HepG2 (cell line): ENCODE data around the gene NAIF1. TPM values are rescaled to one million over a fixed set of nuclear protein-coding genes. Genes with fewer than 3 reads are reported as not detected.

Source experiments
- ATF7-NPFF ChIP-seq: sonication (generic); formaldehyde crosslinking; IDR thresholded peaks from 2 replicates; pipeline ENCODE4 v1.8.1; 2023; ENCODE audit warnings: mild to moderate bottlenecking, low read depth, missing genetic modification reagents, moderate library complexity
- CC2D1A ChIP-seq: sonication (generic); formaldehyde crosslinking; IDR thresholded peaks from 2 replicates; pipeline ENCODE4 v1.8.1; 2023; ENCODE audit warnings: mild to moderate bottlenecking, missing genetic modification reagents
- CENPX ChIP-seq: sonication (generic); formaldehyde crosslinking; IDR thresholded peaks from 2 replicates; pipeline ENCODE4 v1.9.0; 2021; ENCODE audit warnings: mild to moderate bottlenecking, missing genetic modification reagents, moderate library complexity
- HMGA1 ChIP-seq: sonication (generic); formaldehyde crosslinking; conservative IDR thresholded peaks from 2 replicates; pipeline ENCODE4 v1.4.0; 2020; ENCODE audit warnings: missing genetic modification reagents
- HOXA3 ChIP-seq: sonication (generic); formaldehyde crosslinking; IDR thresholded peaks from 2 replicates; pipeline ENCODE4 v1.5.0; 2020; ENCODE audit warnings: missing genetic modification reagents
- JARID2 ChIP-seq: sonication (generic); formaldehyde crosslinking; IDR thresholded peaks from 2 replicates; pipeline ENCODE4 v1.8.1; 2023; ENCODE audit warnings: missing genetic modification reagents, inconsistent platforms; ENCODE audit not compliant: insufficient replicate concordance
- NCOA5 ChIP-seq: sonication (generic); formaldehyde crosslinking; IDR thresholded peaks from 2 replicates; pipeline ENCODE4 v1.4.0; 2020; ENCODE audit warnings: missing genetic modification reagents
- SRSF1 ChIP-seq: fragments of 200-400 bp; formaldehyde crosslinking; optimal IDR thresholded peaks from 2 replicates; pipeline ENCODE3; 2017; ENCODE audit warnings: mild to moderate bottlenecking, low read depth, low read length, moderate library complexity
- TBX2 ChIP-seq: sonication (generic); formaldehyde crosslinking; IDR thresholded peaks from 2 replicates; pipeline ENCODE4 v1.5.0; 2020; ENCODE audit warnings: missing genetic modification reagents, mild to moderate bottlenecking, borderline replicate concordance
- TRIM24 ChIP-seq: sonication (generic); formaldehyde crosslinking; IDR thresholded peaks from 2 replicates; pipeline ENCODE4 v1.8.0; 2022; ENCODE audit warnings: mild to moderate bottlenecking, missing genetic modification reagents
- TSC22D2 ChIP-seq: sonication (generic); formaldehyde crosslinking; IDR thresholded peaks from 2 replicates; pipeline ENCODE4 v1.5.1; 2020; ENCODE audit warnings: missing genetic modification reagents, mild to moderate bottlenecking, borderline replicate concordance
- ZBTB1 ChIP-seq: sonication (generic); formaldehyde crosslinking; IDR thresholded peaks from 2 replicates; pipeline ENCODE4 v1.4.0; 2020; ENCODE audit warnings: missing genetic modification reagents, borderline replicate concordance
- ZBTB20 ChIP-seq: sonication (generic); formaldehyde crosslinking; IDR thresholded peaks from 2 replicates; pipeline ENCODE4 v1.8.1; 2023; ENCODE audit warnings: missing genetic modification reagents, low read depth, mild to moderate bottlenecking, borderline replicate concordance
- ZBTB7B ChIP-seq: sonication (generic); formaldehyde crosslinking; IDR thresholded peaks from 2 replicates; pipeline ENCODE4 v1.4.0; 2020; ENCODE audit warnings: missing genetic modification reagents
- ZNF333 ChIP-seq: sonication (generic); formaldehyde crosslinking; IDR thresholded peaks from 2 replicates; pipeline ENCODE4 v1.4.0; 2020; ENCODE audit warnings: mild to moderate bottlenecking, missing genetic modification reagents, borderline replicate concordance
- ZNF577 ChIP-seq: sonication (generic); formaldehyde crosslinking; IDR thresholded peaks from 2 replicates; pipeline ENCODE4 v1.4.0; 2020; ENCODE audit warnings: mild to moderate bottlenecking, low read depth, missing genetic modification reagents, borderline replicate concordance
- ZNF850 ChIP-seq: sonication (generic); formaldehyde crosslinking; conservative IDR thresholded peaks from 2 replicates; pipeline ENCODE4 v1.9.0; 2021; ENCODE audit warnings: mild to moderate bottlenecking, missing genetic modification reagents
- ZNF891 ChIP-seq: sonication (generic); formaldehyde crosslinking; IDR thresholded peaks from 2 replicates; pipeline ENCODE4 v1.5.0; 2020; ENCODE audit warnings: mild to moderate bottlenecking, missing genetic modification reagents
- ZSCAN22 ChIP-seq: sonication (generic); formaldehyde crosslinking; IDR thresholded peaks from 2 replicates; pipeline ENCODE4 v1.4.0; 2020; ENCODE audit warnings: mild to moderate bottlenecking, missing genetic modification reagents
- polyA plus RNA-seq, 8 experiments: library from polyadenylated mRNA; depleted of rRNA in 3 of 8; stranded (reverse) in 7 of 8; unstranded in 1 of 8; fragments of >200 nt; fragmentation: Illumina TruSeq in 4 of 8; extraction: Trizol in 4 of 8; gene quantifications; 2 replicates each; pipeline versions ENCODE4 v1.2.1 to v1.2.3, GENCODE V29; 2011 to 2016; ENCODE audit warnings: low read depth in 4 of 8, missing spikeins in 1 of 8, mixed read lengths in 1 of 8; ENCODE audit not compliant: insufficient read depth in 1 of 8
- total RNA-seq, 5 experiments: library from RNA; depleted of rRNA; stranded (reverse); fragments of >200 nt; fragmentation: Illumina TruSeq; extraction: Trizol; gene quantifications; 2 replicates each; pipeline ENCODE4 v1.2.3, GENCODE V29; 2016; ENCODE audit warnings: low read depth in 1 of 5
- TF ChIP-seq, protein P1 (sequence below): IDR thresholded peaks from 2 replicates; pipeline ENCODE4 v1.4.0; 2020; ENCODE audit warnings: mild to moderate bottlenecking, missing genetic modification reagents
- TF ChIP-seq, protein P2 (sequence below): sonication (generic); formaldehyde crosslinking; IDR thresholded peaks from 2 replicates; pipeline ENCODE4 v1.4.0; 2020; ENCODE audit warnings: low read depth, mild to moderate bottlenecking, missing genetic modification reagents
- TF ChIP-seq, protein P3 (sequence below): sonication (generic); formaldehyde crosslinking; IDR thresholded peaks from 2 replicates; pipeline ENCODE4 v1.8.0; 2022; ENCODE audit warnings: missing genetic modification reagents, mild to moderate bottlenecking, borderline replicate concordance
- TF ChIP-seq, protein P4 (sequence below): sonication (generic); formaldehyde crosslinking; IDR thresholded peaks from 2 replicates; pipeline ENCODE4 v1.8.1; 2023; ENCODE audit warnings: mild to moderate bottlenecking, inconsistent platforms, moderate library complexity, missing genetic modification reagents, borderline replicate concordance

The NAIF1 gene
- total and polyA plus RNA-seq, 2 of the 13 experiments (the other 11 are each of a cell fraction or from before 2014, with no cell fraction given), result 6.0 to 6.9 TPM

DNA sequence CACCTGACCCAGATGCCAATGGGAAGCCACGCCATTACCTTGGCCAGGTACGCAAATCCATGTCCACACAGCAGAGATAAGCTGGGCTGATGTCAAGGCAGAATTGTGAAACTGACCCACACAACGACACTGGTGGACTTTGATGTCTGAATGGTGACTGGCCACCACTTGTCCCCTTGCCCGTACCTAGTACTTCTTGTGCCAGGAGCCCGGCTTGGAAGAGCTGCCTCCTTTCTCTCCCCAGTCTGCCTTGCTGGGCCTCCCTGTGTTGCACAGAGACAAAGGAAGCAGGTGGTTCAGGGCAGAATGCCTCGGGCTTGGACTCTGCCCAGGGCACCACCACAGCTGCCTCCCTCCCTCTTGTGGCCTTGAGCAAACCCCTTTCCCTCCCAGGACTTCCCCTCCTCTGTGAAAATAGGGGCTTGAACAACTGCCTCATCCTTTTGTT lies 37.1 kb upstream of the NAIF1 start (continued):
- TF ChIP-seq, protein P1, sequence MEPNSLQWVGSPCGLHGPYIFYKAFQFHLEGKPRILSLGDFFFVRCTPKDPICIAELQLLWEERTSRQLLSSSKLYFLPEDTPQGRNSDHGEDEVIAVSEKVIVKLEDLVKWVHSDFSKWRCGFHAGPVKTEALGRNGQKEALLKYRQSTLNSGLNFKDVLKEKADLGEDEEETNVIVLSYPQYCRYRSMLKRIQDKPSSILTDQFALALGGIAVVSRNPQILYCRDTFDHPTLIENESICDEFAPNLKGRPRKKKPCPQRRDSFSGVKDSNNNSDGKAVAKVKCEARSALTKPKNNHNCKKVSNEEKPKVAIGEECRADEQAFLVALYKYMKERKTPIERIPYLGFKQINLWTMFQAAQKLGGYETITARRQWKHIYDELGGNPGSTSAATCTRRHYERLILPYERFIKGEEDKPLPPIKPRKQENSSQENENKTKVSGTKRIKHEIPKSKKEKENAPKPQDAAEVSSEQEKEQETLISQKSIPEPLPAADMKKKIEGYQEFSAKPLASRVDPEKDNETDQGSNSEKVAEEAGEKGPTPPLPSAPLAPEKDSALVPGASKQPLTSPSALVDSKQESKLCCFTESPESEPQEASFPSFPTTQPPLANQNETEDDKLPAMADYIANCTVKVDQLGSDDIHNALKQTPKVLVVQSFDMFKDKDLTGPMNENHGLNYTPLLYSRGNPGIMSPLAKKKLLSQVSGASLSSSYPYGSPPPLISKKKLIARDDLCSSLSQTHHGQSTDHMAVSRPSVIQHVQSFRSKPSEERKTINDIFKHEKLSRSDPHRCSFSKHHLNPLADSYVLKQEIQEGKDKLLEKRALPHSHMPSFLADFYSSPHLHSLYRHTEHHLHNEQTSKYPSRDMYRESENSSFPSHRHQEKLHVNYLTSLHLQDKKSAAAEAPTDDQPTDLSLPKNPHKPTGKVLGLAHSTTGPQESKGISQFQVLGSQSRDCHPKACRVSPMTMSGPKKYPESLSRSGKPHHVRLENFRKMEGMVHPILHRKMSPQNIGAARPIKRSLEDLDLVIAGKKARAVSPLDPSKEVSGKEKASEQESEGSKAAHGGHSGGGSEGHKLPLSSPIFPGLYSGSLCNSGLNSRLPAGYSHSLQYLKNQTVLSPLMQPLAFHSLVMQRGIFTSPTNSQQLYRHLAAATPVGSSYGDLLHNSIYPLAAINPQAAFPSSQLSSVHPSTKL (CRISPR knock-in tag), result peak; percentile 91
- TF ChIP-seq ZBTB1 (CRISPR knock-in tag) (no peak), HMGA1 (CRISPR knock-in tag) (no peak), ZNF333 (CRISPR knock-in tag) (no peak), ZNF891 (peak; percentile 72), ZSCAN22 (CRISPR knock-in tag) (no peak), ZNF850 (no peak), ZNF577 (CRISPR knock-in tag) (no peak), TBX2 (CRISPR knock-in tag) (peak; percentile 82), TSC22D2 (CRISPR knock-in tag) (no peak), ATF7-NPFF (CRISPR knock-in tag) (no peak; the same call in 1 of the 2 replicates), TRIM24 (CRISPR knock-in tag) (no peak), HOXA3 (CRISPR knock-in tag) (peak; percentile 74; the same call in 1 of the 2 replicates), CENPX (no peak), ZBTB20 (CRISPR knock-in tag) (0 out of 2 replicates have a peak, but pooled peaks have one; percentile 23), ZBTB7B (peak; percentile 86), SRSF1 (no peak), NCOA5 (no peak), JARID2 (CRISPR knock-in tag) (no peak), CC2D1A (CRISPR knock-in tag) (no peak)
- TF ChIP-seq, protein P2, sequence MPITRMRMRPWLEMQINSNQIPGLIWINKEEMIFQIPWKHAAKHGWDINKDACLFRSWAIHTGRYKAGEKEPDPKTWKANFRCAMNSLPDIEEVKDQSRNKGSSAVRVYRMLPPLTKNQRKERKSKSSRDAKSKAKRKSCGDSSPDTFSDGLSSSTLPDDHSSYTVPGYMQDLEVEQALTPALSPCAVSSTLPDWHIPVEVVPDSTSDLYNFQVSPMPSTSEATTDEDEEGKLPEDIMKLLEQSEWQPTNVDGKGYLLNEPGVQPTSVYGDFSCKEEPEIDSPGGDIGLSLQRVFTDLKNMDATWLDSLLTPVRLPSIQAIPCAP (CRISPR knock-in tag), result no peak
- TF ChIP-seq, protein P3, sequence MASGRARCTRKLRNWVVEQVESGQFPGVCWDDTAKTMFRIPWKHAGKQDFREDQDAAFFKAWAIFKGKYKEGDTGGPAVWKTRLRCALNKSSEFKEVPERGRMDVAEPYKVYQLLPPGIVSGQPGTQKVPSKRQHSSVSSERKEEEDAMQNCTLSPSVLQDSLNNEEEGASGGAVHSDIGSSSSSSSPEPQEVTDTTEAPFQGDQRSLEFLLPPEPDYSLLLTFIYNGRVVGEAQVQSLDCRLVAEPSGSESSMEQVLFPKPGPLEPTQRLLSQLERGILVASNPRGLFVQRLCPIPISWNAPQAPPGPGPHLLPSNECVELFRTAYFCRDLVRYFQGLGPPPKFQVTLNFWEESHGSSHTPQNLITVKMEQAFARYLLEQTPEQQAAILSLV, result no peak
- TF ChIP-seq, protein P4, sequence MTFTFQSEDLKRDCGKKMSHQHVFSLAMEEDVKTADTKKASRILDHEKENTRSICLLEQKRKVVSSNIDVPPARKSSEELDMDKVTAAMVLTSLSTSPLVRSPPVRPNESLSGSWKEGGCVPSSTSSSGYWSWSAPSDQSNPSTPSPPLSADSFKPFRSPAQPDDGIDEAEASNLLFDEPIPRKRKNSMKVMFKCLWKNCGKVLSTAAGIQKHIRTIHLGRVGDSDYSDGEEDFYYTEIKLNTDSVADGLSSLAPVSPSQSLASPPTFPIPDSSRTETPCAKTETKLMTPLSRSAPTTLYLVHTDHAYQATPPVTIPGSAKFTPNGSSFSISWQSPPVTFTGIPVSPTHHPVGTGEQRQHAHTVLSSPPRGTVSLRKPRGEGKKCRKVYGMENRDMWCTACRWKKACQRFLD (CRISPR knock-in tag), result no peak
